ENCODE data around the gene PLCH2.

The PLCH2 gene

GRCh38 chr1:2501041-2501819, 25.1 kb downstream of the PLCH2 start:
- no peak for DNase-seq

- no peak for DNase-seq
Measured at GRCh38 chr1:2501820-2502119, 25.7 kb downstream of the PLCH2 start.

GRCh38 chr1:2502210-2502609, 26.1 kb downstream of the PLCH2 start:
- no peak for DNase-seq

- DNase-seq: no peak
Measured at GRCh38 chr1:2502661-2503553, 26.8 kb downstream of the PLCH2 start.

GRCh38 chr1:2503554-2504224, 27.6 kb downstream of the PLCH2 start:
- DNase-seq: no peak

GRCh38 chr1:2504225-2504948, 28.3 kb downstream of the PLCH2 start:
- no peak for DNase-seq

GRCh38 chr1:2504949-2505272, 28.8 kb downstream of the PLCH2 start:
- no peak for DNase-seq

GRCh38 chr1:2505461-2505994, 29.4 kb downstream of the PLCH2 start:
- no peak for DNase-seq

GRCh38 chr1:2506007-2506860, 30.1 kb downstream of the PLCH2 start:
- no peak for DNase-seq

- no peak for DNase-seq
Measured at GRCh38 chr1:2506901-2507565, 30.9 kb downstream of the PLCH2 start.

GRCh38 chr1:2507744-2508155, 31.7 kb downstream of the PLCH2 start:
- DNase-seq: no peak

- no peak for DNase-seq
Measured at GRCh38 chr1:2508180-2508579, 32.1 kb downstream of the PLCH2 start.

- DNase-seq: no peak
Measured at GRCh38 chr1:2508751-2509150, 32.7 kb downstream of the PLCH2 start.

- DNase-seq: no peak
Measured at GRCh38 chr1:2509589-2509988, 33.5 kb downstream of the PLCH2 start.

- no peak for DNase-seq
Measured at GRCh38 chr1:2510366-2511155, 34.5 kb downstream of the PLCH2 start.

- no peak for DNase-seq
Measured at GRCh38 chr1:2512862-2513421, 36.9 kb downstream of the PLCH2 start.

GRCh38 chr1:2513939-2514652, 38.0 kb downstream of the PLCH2 start:
- DNase-seq: no peak

GRCh38 chr1:2514863-2515762, 39.0 kb downstream of the PLCH2 start:
- DNase-seq: no peak

GRCh38 chr1:2515763-2516080, 39.6 kb downstream of the PLCH2 start:
- no peak for DNase-seq
